ENCODE measurements around the gene SLC48A1.

The SLC48A1 gene

DNA sequence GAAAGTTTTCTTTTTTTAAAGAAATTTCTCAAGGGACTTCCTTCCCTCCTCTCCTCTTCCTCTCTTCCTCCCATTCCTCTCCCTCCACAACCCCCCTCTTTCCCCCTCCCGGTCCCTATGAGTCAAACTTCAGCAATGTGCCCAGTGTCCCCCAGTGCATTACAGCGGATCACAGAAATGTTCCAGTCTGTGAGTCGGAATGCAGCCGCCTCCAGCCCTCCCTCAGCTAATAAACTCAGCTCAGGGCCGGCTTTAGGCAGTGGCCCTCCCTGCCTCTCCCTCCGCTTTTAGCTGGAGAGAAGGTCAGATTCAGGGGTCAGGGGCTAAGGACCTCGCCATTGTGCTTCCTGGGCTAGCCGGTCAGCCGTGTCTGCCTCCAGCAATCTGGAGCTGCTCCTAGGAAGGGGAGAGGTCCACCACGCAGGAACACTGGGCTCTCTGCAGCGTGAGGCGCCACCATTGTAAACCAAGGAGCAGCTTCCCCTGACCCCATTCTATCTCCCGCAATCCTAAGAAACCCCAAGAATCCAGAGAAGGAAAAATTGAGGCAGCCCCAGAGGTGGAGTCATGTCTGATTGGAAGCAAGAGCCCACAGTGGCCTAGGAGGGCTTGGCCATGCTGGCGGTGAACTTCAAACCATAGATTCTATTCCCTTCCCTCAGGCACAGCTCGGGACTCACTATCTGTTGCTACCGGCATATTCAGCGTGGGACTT is 47.8 kb downstream of the SLC48A1 start:
- H3K27me3 ChIP-seq (ENCODE audit: insufficient read depth, poor library complexity, severe bottlenecking): no peaks in the 10 kb centered on the region
- peak; percentile 58 to 85 for DNase-seq (ENCODE audit: low read depth in 1 of 2, low spot score in 1 of 2)
- no peak overlapping the region for H3K27ac ChIP-seq (replicated peaks)
- H3K4me3 ChIP-seq (replicated peaks; ENCODE audit: insufficient read depth, low read length): peak overlapping the region; percentile 55
- TF ChIP-seq POLR2AphosphoS5 (IDR thresholded peaks at IDR 0.05; ENCODE audit: low read depth): no peak
- TF ChIP-seq SPI1 (IDR thresholded peaks at IDR 0.05; ENCODE audit: borderline replicate concordance, low read depth): peak; percentile 47; the same call in 1 of the 2 replicates

GRCh38 chr12:47821346-47821706 is 48.3 kb downstream of the SLC48A1 start:
- DNase-seq (ENCODE audit: low read depth in 1 of 2, low spot score in 1 of 2): no peak
- no peak for TF ChIP-seq REST (IDR thresholded peaks at IDR 0.05; ENCODE audit: insufficient replicate concordance, low read depth)
- no peak for TF ChIP-seq POLR2AphosphoS5 (IDR thresholded peaks at IDR 0.05; ENCODE audit: low read depth)
- no peak for TF ChIP-seq GABPA (IDR thresholded peaks at IDR 0.05; ENCODE audit: low read depth)
- no peak for TF ChIP-seq SPI1 (IDR thresholded peaks at IDR 0.05; ENCODE audit: borderline replicate concordance, low read depth)
- TF ChIP-seq, protein P1, sequence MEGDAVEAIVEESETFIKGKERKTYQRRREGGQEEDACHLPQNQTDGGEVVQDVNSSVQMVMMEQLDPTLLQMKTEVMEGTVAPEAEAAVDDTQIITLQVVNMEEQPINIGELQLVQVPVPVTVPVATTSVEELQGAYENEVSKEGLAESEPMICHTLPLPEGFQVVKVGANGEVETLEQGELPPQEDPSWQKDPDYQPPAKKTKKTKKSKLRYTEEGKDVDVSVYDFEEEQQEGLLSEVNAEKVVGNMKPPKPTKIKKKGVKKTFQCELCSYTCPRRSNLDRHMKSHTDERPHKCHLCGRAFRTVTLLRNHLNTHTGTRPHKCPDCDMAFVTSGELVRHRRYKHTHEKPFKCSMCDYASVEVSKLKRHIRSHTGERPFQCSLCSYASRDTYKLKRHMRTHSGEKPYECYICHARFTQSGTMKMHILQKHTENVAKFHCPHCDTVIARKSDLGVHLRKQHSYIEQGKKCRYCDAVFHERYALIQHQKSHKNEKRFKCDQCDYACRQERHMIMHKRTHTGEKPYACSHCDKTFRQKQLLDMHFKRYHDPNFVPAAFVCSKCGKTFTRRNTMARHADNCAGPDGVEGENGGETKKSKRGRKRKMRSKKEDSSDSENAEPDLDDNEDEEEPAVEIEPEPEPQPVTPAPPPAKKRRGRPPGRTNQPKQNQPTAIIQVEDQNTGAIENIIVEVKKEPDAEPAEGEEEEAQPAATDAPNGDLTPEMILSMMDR (IDR thresholded peaks at IDR 0.05; ENCODE audit: insufficient read depth, low read length): no peak
- Histone ChIP-seq H3K4me3 (replicated peaks; ENCODE audit: insufficient read depth, low read length) (no peak overlapping the region), H3K27ac (replicated peaks) (no peak overlapping the region), H3K27me3 (ENCODE audit: insufficient read depth, poor library complexity, severe bottlenecking) (no peaks in the 10 kb centered on the region)

DNA sequence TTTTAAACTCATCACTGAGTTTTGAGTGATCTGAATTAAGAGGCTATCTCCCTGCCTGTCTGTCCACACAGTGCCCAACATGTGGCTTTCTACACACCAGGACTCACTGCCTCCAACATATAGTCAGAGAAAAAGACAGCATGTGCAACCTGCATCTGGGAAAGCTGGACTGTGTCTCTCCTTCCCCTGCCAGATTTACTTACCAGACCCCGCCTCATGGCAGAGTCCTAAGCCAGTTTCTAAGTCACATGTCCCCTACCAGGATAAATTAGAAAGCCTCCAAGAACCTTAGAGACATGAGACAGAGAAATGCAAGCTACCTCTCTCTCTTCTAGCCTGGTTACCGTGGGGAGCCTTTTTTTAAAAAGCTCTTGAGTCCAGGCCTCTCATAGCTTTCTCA is 49.4 kb downstream of the SLC48A1 start:
- no peak overlapping the region for H3K4me3 ChIP-seq (replicated peaks; ENCODE audit: insufficient read depth, low read length)
- H3K27ac ChIP-seq (replicated peaks): no peak overlapping the region
- TF ChIP-seq, protein P1 (IDR thresholded peaks at IDR 0.05; ENCODE audit: insufficient read depth, low read length): no peak
- no peak for TF ChIP-seq POLR2AphosphoS5 (IDR thresholded peaks at IDR 0.05; ENCODE audit: low read depth)
- TF ChIP-seq SPI1 (IDR thresholded peaks at IDR 0.05; ENCODE audit: borderline replicate concordance, low read depth): no peak
- TF ChIP-seq REST (IDR thresholded peaks at IDR 0.05; ENCODE audit: insufficient replicate concordance, low read depth): no peak
- TF ChIP-seq GABPA (IDR thresholded peaks at IDR 0.05; ENCODE audit: low read depth): no peak
- H3K27me3 ChIP-seq (ENCODE audit: insufficient read depth, poor library complexity, severe bottlenecking): no peaks in the 10 kb centered on the region
- DNase-seq (ENCODE audit: low read depth in 1 of 2, low spot score in 1 of 2): no peak

GRCh38 chr12:47822863-47823262 is 49.8 kb downstream of the SLC48A1 start:
- no peak for DNase-seq (ENCODE audit: low read depth in 1 of 2, low spot score in 1 of 2)
- no peak overlapping the region for H3K27ac ChIP-seq (replicated peaks)
- H3K4me3 ChIP-seq (replicated peaks; ENCODE audit: insufficient read depth, low read length): no peak overlapping the region
- no peaks in the 10 kb centered on the region for H3K27me3 ChIP-seq (ENCODE audit: insufficient read depth, poor library complexity, severe bottlenecking)
- TF ChIP-seq, protein P1 (IDR thresholded peaks at IDR 0.05; ENCODE audit: insufficient read depth, low read length): no peak
- no peak for TF ChIP-seq SPI1 (IDR thresholded peaks at IDR 0.05; ENCODE audit: borderline replicate concordance, low read depth)
- TF ChIP-seq POLR2AphosphoS5 (IDR thresholded peaks at IDR 0.05; ENCODE audit: low read depth): no peak
- TF ChIP-seq REST (IDR thresholded peaks at IDR 0.05; ENCODE audit: insufficient replicate concordance, low read depth): no peak
- TF ChIP-seq GABPA (IDR thresholded peaks at IDR 0.05; ENCODE audit: low read depth): no peak
